CD4-positive, alpha-beta memory T cell (primary cell): Measurements from ENCODE around the gene SPRR2B. TPM values are rescaled to one million over a fixed set of nuclear protein-coding genes. Genes with fewer than 3 reads are reported as not detected.
"Not testable (repeated sequence)": the region's sequence is repeated elsewhere in the genome, so short reads cannot be mapped to it uniquely, and the experiment has no call there.

ENCODE experiments used
- CTCF ChIA-PET: fragments of 350-600 bp; sonication (Branson Sonifier 250); formaldehyde crosslinking; loops from one replicate; lab custom pipeline; 2021; ENCODE audit warnings: inconsistent platforms; ENCODE audit not compliant: partially characterized antibody; lab: Charles Lee
- POLR2A ChIA-PET: fragments of 350-600 bp; sonication (Branson Sonifier 250); formaldehyde crosslinking; loops from one replicate; lab custom pipeline; 2021; ENCODE audit not compliant: partially characterized antibody; lab: Charles Lee
- DNase-seq, 5 donors: peaks; one replicate each; pipeline versions ENCODE4 v3.0.0 to v3.0.0-alpha.2; 2020 to 2022; ENCODE audit warnings: mixed read lengths in 1 of 5
- H3K27ac ChIP-seq: one replicate; pipeline ENCODE4 v1.7.0; 2013; ENCODE audit warnings: low read depth, low read length
- H3K27me3 ChIP-seq: 2 replicates; pipeline ENCODE4 v1.7.0; 2013; ENCODE audit warnings: mild to moderate bottlenecking, low read length, moderate library complexity; ENCODE audit not compliant: insufficient read depth
- H3K36me3 ChIP-seq: 2 replicates; pipeline ENCODE4 v1.7.0; 2013; ENCODE audit warnings: mild to moderate bottlenecking, low read length, moderate library complexity; ENCODE audit not compliant: insufficient read depth
- H3K4me1 ChIP-seq: 2 replicates; pipeline ENCODE4 v1.7.0; 2013; ENCODE audit warnings: mild to moderate bottlenecking, low read length, moderate library complexity; ENCODE audit not compliant: insufficient read depth
- H3K4me3 ChIP-seq, 2 donors: one replicate each; pipeline ENCODE4 v1.7.0; 2013; ENCODE audit warnings: low read length in 2 of 2, mild to moderate bottlenecking in 1 of 2
- H3K9me3 ChIP-seq, 2 donors: one replicate each; pipeline ENCODE4 v1.7.0; 2013; ENCODE audit warnings: low read length in 2 of 2, control low read depth in 1 of 2; ENCODE audit not compliant: control insufficient read depth in 1 of 2
- H3K27ac Mint-ChIP-seq, 7 donors: one replicate each; pipeline ENCODE4 v1.8.0; 2020 to 2021; ENCODE audit warnings: mixed read lengths in 7 of 7, mild to moderate bottlenecking in 6 of 7, inconsistent platforms in 3 of 7, moderate library complexity in 3 of 7
- H3K27me3 Mint-ChIP-seq, 2 donors: one replicate each; pipeline ENCODE4 v1.8.0; 2020 to 2021; ENCODE audit warnings: mixed read lengths in 2 of 2
- H3K36me3 Mint-ChIP-seq, 2 donors: one replicate each; pipeline ENCODE4 v1.8.0; 2020 to 2021; ENCODE audit warnings: mixed read lengths in 2 of 2, inconsistent platforms in 1 of 2, mild to moderate bottlenecking in 1 of 2
- H3K4me1 Mint-ChIP-seq, 4 donors: one replicate each; pipeline ENCODE4 v1.8.0; 2020 to 2021; ENCODE audit warnings: mixed read lengths in 4 of 4, mild to moderate bottlenecking in 1 of 4
- H3K4me3 Mint-ChIP-seq, 8 donors: one replicate each; pipeline ENCODE4 v1.8.0; 2020 to 2021; ENCODE audit warnings: mixed read lengths in 8 of 8, mild to moderate bottlenecking in 7 of 8, moderate library complexity in 6 of 8, inconsistent platforms in 3 of 8
- H3K9me3 Mint-ChIP-seq, 8 donors: one replicate each; pipeline ENCODE4 v1.8.0; 2020 to 2021; ENCODE audit warnings: mixed read lengths in 8 of 8, mild to moderate bottlenecking in 5 of 8, inconsistent platforms in 3 of 8, moderate library complexity in 1 of 8
- intact Hi-C: fragments of 100-400 bp; cut with micrococcal nuclease; formaldehyde crosslinking; loops from one replicate; pipeline ENCODE4 v1.15.1; 2023
- polyA plus RNA-seq, 2 donors: library from polyadenylated mRNA; unstranded; fragments of 300-500 nt; fragmentation: Illumina TruSeq; gene quantifications; one replicate each; pipeline ENCODE4 v1.2.3, GENCODE V29; 2021
- total RNA-seq, 2 experiments: library from RNA; stranded (reverse); gene quantifications; one replicate each; pipeline ENCODE4 v1.2.3, GENCODE V29; 2021

Gene SPRR2B
- total RNA-seq, result not detected
- polyA plus RNA-seq, result not detected

GRCh38 chr1:153071511-153071910 is at the start of gene SPRR2B:
SPRR2B (minus strand) TSS chr1:153071611; CDS start chr1:153070839, 772 bp downstream.
- H3K27ac ChIP-seq, result no peak within 1 kb of the TSS
- no peaks in the 10 kb centered on the region for H3K9me3 ChIP-seq
- H3K27ac Mint-ChIP-seq, result no peak within 1 kb of the TSS
- no peaks in the 10 kb centered on the region for H3K36me3 Mint-ChIP-seq
- no peaks in the 10 kb centered on the region for H3K4me1 Mint-ChIP-seq
- no peaks in the 10 kb centered on the region for H3K36me3 ChIP-seq
- intact Hi-C loops, result no loop called here
- no peaks in the 10 kb centered on the region for H3K27me3 ChIP-seq
- POLR2A ChIA-PET, result no interaction called here
- peaks cover 2 to 8% of the 10 kb centered on the region in 2 donors for H3K27me3 Mint-ChIP-seq
- CTCF ChIA-PET, result no interaction called here
- DNase-seq, result no peak
- H3K4me3 ChIP-seq, result no peak within 1 kb of the TSS
- H3K4me3 Mint-ChIP-seq, result no peak within 1 kb of the TSS
- H3K4me1 ChIP-seq, result no peaks in the 10 kb centered on the region
- no peaks in the 10 kb centered on the region for H3K9me3 Mint-ChIP-seq

GRCh38 chr1:153120945-153121344 is 49.5 kb upstream of the SPRR2B start:
- no peak overlapping the region for H3K4me3 Mint-ChIP-seq
- H3K9me3 Mint-ChIP-seq, result peaks cover 0 to 27% (median 18%) of the 10 kb centered on the region in 8 donors
- no peak for DNase-seq
- CTCF ChIA-PET, result no interaction called here
- POLR2A ChIA-PET, result no interaction called here
- no peak overlapping the region for H3K4me3 ChIP-seq
- H3K27me3 ChIP-seq, result no peaks in the 10 kb centered on the region
- intact Hi-C loops, result no loop called here
- no peak overlapping the region for H3K27ac Mint-ChIP-seq
- no peaks in the 10 kb centered on the region for H3K36me3 ChIP-seq
- H3K27me3 Mint-ChIP-seq, result peaks cover 11% of the 10 kb centered on the region in 2 donors
- H3K27ac ChIP-seq, result no peak overlapping the region
- no peaks in the 10 kb centered on the region for H3K9me3 ChIP-seq
- no peaks in the 10 kb centered on the region for H3K36me3 Mint-ChIP-seq
- H3K4me1 Mint-ChIP-seq, result no peaks in the 10 kb centered on the region
- no peaks in the 10 kb centered on the region for H3K4me1 ChIP-seq

DNA sequence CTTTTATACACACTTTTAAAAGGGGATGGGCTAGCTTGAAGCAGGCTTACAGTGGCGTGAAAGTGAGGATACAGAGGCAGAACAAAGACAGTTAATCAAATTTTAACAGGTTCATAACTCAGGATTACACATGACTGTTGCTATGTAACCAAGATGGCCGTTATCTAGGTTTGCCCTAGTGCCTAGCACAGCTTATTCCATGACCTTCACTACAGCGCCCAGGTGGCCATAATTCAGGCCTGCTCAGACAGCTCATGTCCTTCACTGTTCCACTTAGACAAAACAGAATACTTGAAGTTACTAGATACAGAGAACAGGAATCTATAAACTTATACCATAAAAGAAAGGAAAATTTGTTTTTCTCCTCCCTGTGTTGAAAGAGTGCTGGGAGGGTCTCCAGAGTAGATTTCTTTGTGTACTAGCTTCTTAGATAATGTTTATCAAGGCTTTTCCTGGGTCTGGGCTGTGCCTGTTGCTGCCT is 48.1 kb upstream of the SPRR2B start:
- no peaks in the 10 kb centered on the region for H3K36me3 ChIP-seq
- H3K36me3 Mint-ChIP-seq, result no peaks in the 10 kb centered on the region
- intact Hi-C loops, result no loop called here
- ChIA-PET CTCF (no interaction called here), POLR2A (no interaction called here)
- H3K4me3 Mint-ChIP-seq, result no peak overlapping the region
- H3K9me3 ChIP-seq, result no peaks in the 10 kb centered on the region
- H3K4me3 ChIP-seq, result no peak overlapping the region
- H3K27me3 ChIP-seq, result no peaks in the 10 kb centered on the region
- peaks cover 0 to 13% (median 5%) of the 10 kb centered on the region in 8 donors for H3K9me3 Mint-ChIP-seq
- no peaks in the 10 kb centered on the region for H3K4me1 ChIP-seq
- no peak overlapping the region for H3K27ac Mint-ChIP-seq
- no peaks in the 10 kb centered on the region for H3K4me1 Mint-ChIP-seq
- DNase-seq, result no peak
- H3K27ac ChIP-seq, result no peak overlapping the region
- peaks cover 11 to 15% of the 10 kb centered on the region in 2 donors for H3K27me3 Mint-ChIP-seq

- H3K36me3 Mint-ChIP-seq, H3K4me3 ChIP-seq, H3K4me1 Mint-ChIP-seq, POLR2A ChIA-PET, intact Hi-C loops, CTCF ChIA-PET, H3K4me1 ChIP-seq, H3K36me3 ChIP-seq, H3K9me3 ChIP-seq, DNase-seq, H3K27me3 ChIP-seq, H3K9me3 Mint-ChIP-seq, H3K4me3 Mint-ChIP-seq, H3K27ac Mint-ChIP-seq, H3K27ac ChIP-seq: not testable (repeated sequence)
- peaks cover 10 to 15% of the 10 kb centered on the region in 2 donors for H3K27me3 Mint-ChIP-seq
Observed at GRCh38 chr1:153115264-153115663, 43.9 kb upstream of the SPRR2B start.

- H3K27ac ChIP-seq, result no peak within 1 kb of the TSS
- H3K27me3 ChIP-seq, result no peaks in the 10 kb centered on the region
- H3K4me3 ChIP-seq, result no peak within 1 kb of the TSS
- Mint-ChIP-seq H3K9me3 (peaks cover 0 to 5% (median under 1%) of the 10 kb centered on the region in 8 donors), H3K36me3 (no peaks in the 10 kb centered on the region), H3K4me1 (no peaks in the 10 kb centered on the region), H3K27me3 (peaks cover 5 to 8% of the 10 kb centered on the region in 2 donors), H3K4me3 (no peak within 1 kb of the TSS), H3K27ac (no peak within 1 kb of the TSS)
- CTCF ChIA-PET, result no interaction called here
- H3K36me3 ChIP-seq, result no peaks in the 10 kb centered on the region
- H3K4me1 ChIP-seq, result no peaks in the 10 kb centered on the region
- POLR2A ChIA-PET, result no interaction called here
- intact Hi-C loops, result no loop called here
- H3K9me3 ChIP-seq, result no peaks in the 10 kb centered on the region
- no peak for DNase-seq
Observed at GRCh38 chr1:153113416-153113815, 42.0 kb upstream of the SPRR2B start, which contains the start of gene SPRR2F. SPRR2F (minus strand) TSS chr1:153113516; CDS start chr1:153112733, 783 bp downstream.

- H3K27me3 ChIP-seq, CTCF ChIA-PET, H3K36me3 ChIP-seq, H3K4me3 ChIP-seq, DNase-seq, H3K9me3 Mint-ChIP-seq, H3K27ac Mint-ChIP-seq, H3K36me3 Mint-ChIP-seq, POLR2A ChIA-PET, H3K4me1 Mint-ChIP-seq, intact Hi-C loops, H3K9me3 ChIP-seq, H3K27me3 Mint-ChIP-seq, H3K4me1 ChIP-seq, H3K27ac ChIP-seq, H3K4me3 Mint-ChIP-seq: not testable (repeated sequence)
Observed at GRCh38 chr1:153112454-153112853, 41.0 kb upstream of the SPRR2B start.

GRCh38 chr1:153100245-153100644 is 28.8 kb upstream of the SPRR2B start:
- intact Hi-C loops, result no loop called here
- H3K36me3 Mint-ChIP-seq, result no peaks in the 10 kb centered on the region
- H3K27ac ChIP-seq, result no peak overlapping the region
- H3K4me1 Mint-ChIP-seq, result no peaks in the 10 kb centered on the region
- H3K9me3 ChIP-seq, result no peaks in the 10 kb centered on the region
- H3K4me1 ChIP-seq, result no peaks in the 10 kb centered on the region
- no peak overlapping the region for H3K27ac Mint-ChIP-seq
- H3K36me3 ChIP-seq, result no peaks in the 10 kb centered on the region
- peaks cover 0 to 3% (median 0%) of the 10 kb centered on the region in 8 donors for H3K9me3 Mint-ChIP-seq
- H3K27me3 Mint-ChIP-seq, result peaks cover 10 to 20% of the 10 kb centered on the region in 2 donors
- peaks cover 8% of the 10 kb centered on the region for H3K27me3 ChIP-seq
- DNase-seq, result no peak
- POLR2A ChIA-PET, result no interaction called here
- no peak overlapping the region for H3K4me3 Mint-ChIP-seq
- CTCF ChIA-PET, result no interaction called here
- H3K4me3 ChIP-seq, result no peak overlapping the region
